DMS 273 (cell line): ENCODE results near the gene INKA1.
"Not testable (repeated sequence)": the region's sequence is repeated elsewhere in the genome, so short reads cannot be mapped to it uniquely, and the experiment has no call there.

Experiments
- DNase-seq: peaks from one replicate; lab custom pipeline; 2025; ENCODE audit not compliant: unreplicated experiment; lab: John Stamatoyannopoulos, UW

INKA1 gene

DNA sequence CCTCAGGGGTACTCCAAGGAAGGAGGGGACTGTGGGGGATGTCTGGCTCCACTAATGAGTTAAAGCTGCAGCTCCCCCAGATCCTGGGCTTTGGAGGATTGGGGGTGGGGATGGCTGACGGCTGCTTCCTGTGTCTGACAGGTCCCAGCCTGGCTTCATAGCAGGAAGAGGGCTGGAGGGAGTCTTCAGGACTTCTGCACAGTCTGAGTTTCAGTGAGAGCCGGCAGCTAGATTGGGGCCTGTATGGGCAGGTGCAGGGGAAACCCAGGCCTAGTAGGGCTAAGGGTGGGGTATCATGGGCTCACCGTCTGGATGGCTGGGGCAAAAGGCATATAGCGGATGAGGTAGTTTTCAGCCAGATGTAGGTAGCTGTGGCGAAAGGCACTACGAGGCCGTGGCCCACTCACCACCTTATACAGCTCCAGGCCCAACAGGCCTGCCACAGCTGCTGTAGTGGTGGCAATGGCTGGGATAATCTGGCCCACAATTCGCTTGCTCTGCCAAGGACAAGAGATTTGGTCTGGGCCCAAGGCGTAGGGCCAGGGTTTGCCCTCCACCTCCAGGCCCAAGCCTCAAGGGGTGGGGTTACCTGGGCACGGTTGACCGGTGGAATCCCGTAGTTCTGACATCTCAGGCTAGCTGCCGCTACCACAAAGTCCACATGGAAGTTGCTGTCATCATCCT lies 4.5 kb downstream of the INKA1 start:
- no peak for DNase-seq

GRCh38 chr3:49812916-49813496 lies 9.9 kb downstream of the INKA1 start:
- no peak for DNase-seq

DNA sequence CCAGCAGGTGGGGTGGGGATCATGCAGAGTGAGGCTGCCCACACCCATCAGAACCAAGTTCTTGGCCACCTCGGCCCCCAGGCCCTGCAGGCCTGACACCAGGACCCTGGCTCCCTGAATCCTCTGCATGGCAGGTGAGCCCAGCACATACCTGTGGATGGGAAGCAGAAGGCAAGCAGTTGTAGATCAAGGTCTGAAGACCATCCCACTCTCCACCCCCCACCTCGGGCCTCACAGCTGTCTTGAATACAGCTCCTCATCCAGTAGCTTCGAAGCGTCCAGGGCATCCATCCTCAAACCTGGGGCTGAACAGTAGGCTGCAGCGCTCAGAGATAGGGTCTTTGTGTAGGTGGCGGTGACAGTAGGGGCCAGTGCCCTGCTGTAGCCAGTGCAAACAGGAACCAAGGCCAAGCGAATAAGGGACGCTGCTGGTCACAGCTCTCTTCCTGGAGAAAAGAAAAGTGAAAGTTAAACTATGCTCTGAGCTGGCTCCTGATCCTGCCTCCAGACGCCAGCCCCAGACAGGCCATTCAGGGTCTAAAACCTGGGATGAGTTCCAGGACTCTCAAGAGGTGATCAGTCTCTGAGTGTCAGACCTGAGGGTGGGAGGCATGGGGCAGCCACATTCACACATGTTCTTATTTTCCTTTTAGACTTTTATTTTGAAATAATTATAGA lies 10.6 kb downstream of the INKA1 start, which contains the start of gene UBA7:
Gene UBA7, minus strand, starts transcription at position 457 of the 678 bp plus-strand sequence. Its CDS starts 166 bp downstream, at position 291.
- peak; percentile 51 for DNase-seq

DNA sequence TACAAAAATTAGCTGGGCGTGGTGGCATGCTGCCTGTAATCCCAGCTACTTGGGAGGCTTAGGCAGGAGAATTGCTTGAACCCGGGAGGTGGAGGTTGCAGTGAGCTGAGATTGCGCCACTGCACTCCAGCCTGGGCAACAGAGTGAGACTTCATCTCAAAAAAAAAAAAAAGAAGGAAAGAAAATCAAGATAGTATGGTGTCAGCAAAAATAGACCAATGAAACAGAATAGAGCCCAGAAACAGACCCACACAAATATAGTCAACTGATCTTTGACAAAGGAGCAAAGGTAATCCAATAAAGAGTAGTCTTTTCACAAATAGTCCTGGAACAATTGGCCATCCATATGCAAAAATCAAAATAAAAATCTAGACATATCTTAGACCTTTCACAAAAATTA lies 20.1 kb downstream of the INKA1 start:
- DNase-seq = not testable (repeated sequence)

DNA sequence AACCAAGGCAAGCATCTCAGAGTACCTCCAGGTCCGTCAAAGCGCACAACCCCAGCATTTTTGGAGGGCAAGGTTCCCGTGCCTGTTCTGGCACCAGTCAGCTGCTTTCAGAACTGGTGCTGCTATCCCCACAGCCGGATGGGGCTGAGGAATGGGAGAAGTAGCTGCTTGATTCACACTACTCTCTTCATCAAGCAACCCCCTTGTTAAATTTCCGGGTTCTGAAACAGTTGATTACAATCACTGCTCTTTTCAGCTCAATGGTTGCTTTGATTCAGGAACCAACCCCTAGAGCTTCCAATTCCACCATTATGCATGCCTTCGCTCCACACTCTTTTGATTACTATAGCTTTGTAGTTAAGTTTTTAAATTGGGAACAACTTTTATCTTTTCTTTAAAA lies 23.0 kb downstream of the INKA1 start:
- no peak for DNase-seq

DNA sequence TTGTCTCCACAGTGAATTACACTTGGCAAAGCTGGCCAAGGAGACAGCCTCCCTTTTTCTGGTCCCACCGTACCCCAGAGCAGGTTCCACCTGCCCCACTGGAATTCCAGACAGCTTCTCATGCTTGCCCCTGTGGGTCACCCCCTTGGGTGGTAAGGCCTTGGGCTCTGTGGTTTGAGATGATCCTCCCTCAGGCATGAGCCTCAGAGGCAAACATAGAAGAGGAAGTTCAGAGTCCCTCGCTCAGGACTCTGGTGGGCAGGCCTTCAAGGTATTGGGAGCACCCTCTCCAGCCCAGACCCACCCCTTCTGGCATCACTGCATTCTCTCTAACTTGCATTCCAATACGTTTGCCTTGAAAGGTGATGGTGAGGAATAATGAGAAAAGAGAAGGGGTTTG lies 28.3 kb downstream of the INKA1 start:
- no peak for DNase-seq

- DNase-seq = peak; percentile 85
Observed at GRCh38 chr3:49839193-49839809, 36.2 kb downstream of the INKA1 start.

DNA sequence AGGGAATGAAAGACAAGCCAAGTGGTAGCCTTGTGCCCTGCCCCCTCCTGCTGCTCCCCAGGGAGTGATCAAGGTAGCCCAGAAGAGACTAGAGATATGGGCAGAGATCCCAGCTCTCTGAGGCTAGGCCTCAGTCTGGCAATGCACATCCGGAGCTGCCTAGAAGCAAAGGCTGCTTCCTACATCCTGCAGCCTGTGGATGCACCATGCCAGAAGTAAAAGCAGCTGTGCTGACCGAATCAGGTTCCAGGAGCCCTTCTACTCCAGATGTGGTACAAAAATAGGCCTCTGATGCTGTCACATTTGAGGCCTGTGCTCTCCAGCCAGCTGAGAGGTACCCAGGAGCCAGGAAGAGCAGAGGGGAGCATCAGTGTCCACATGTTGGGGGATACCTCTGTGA lies 37.3 kb downstream of the INKA1 start:
- peak; percentile 7 for DNase-seq

GRCh38 chr3:49841126-49841696 lies 38.1 kb downstream of the INKA1 start:
- peak; percentile 54 for DNase-seq

DNA sequence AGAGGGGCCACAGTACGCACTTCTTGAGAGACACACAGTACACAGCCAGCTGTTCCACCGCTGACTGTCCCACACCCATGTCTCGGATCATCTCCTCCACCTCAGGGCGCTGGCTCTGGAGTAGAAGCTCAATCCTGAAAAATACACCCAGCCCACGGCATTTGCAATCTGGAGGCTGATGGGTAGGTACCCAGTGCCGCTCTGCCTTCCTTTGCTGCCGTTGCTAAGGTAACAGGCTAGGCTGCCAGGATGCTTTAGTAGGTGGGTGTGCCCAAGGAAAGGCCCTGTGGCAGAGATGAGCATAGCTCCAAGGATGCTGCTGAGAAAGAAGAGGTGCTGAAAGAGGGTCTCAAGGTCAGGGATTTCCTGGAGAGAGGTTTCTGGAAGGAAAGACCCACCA lies 38.7 kb downstream of the INKA1 start:
- peak; percentile 20 for DNase-seq

DNA sequence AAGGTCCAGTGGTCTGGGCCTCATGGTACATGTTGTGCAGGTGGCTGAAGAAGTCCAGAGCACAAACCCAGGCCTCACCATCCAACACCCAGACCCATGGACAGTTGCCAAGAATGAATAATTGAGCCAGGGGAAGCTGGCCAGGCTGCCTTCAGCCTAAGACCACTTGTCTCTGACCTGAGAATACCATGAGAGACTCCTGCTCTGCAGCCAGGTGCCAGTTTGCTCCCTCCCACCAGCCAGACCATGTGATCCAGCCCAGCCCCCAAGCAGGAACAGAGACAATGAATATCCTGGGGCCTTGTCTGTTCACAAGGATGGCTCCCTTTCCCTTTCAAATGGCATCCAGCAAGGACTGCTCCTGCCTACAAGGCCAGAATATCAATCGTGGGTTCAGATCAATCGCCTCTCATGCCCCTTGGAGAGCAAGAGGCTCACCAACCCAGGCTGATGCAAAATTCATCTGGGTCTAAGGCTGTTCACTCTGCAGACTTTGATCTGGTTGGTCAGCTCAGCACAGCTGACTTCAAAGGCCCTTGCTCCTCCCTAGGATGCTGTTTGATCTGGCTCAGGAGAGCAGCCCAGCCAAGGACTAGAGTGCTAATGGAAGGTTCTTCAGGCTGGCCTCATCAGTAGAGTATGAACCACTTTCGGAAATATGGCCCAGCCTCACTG lies 39.9 kb downstream of the INKA1 start:
- no peak for DNase-seq

DNA sequence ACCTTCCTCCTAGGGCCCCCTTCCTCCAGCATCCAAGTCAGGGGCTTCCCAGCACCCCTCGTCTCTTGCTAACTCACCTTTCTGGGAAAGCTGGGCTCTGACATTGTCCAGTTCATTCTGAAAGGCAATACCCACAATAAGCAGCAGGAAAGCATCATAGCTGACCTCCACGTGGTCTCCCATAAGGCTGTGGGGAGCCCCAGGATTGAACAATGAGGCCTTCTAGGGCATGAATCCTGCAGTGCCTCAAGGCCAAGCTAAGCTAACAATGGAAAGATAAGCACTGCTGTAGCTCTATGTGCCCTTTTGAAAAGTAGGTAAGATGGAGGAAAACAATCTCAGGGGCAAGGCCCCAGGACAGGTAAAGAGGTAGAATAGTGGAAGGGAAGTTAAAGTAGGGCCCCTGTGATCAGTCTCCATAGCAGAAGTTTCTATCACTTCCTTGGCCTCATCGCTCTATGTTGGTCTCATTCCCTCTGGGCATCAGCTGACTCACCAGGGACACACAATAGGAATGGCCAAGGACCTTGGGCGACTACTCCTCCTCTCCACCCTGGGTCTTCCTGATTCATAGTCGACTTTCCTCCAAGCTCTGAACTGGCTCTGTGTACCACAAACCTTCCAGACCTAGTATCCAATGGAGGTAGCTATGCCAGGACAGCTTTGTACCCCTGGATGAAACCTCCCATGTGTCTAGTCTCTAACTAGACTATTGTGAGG lies 41.6 kb downstream of the INKA1 start:
- DNase-seq = no peak

DNA sequence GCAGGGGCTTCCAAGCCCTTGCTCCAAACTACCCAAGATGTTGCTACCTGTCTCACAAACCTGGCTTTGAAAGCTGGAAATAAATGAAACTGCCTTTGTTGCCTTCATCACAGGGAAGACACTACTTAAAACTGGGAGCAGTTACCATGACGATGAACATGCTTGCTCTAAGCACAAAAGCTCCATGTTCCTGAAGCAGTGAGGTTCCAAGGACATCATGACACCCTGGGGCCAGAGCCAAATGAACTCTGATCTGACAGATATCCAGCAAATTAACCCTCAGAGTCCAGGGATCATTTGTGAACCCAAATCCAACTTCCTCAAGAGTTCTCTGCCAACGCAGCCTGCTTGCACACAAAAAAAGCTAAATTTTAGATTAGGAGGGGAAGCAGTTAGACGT lies 42.6 kb downstream of the INKA1 start:
- DNase-seq = no peak
